ENCODE measurements around the gene MCC. TPM values are rescaled to one million over a fixed set of nuclear protein-coding genes. Genes with fewer than 3 reads are reported as not detected.

Gene MCC
- total and polyA plus RNA-seq, 2 experiments from 2014 or later: 3.4 to 8.8 TPM

- Histone ChIP-seq H3K9me2 (ENCODE audit: insufficient read depth) (no peaks in the 10 kb centered on the region; the same call in 1 of the 2 replicates), H3K9ac (no peak overlapping the region), H3K27me3 (replicated peaks; ENCODE audit: insufficient read depth) (no peaks in the 10 kb centered on the region; the same call in 1 of the 2 replicates), H3K79me2 (ENCODE audit: insufficient read depth) (no peaks in the 10 kb centered on the region), H3K4me2 (ENCODE audit: unreplicated experiment) (no peak overlapping the region), H3K27ac (no peak overlapping the region), H3F3A (ENCODE audit: insufficient read depth) (no peaks in the 10 kb centered on the region), H4K20me1 (ENCODE audit: insufficient read depth) (no peaks in the 10 kb centered on the region), H3K36me3 (ENCODE audit: low read depth) (no peaks in the 10 kb centered on the region), H3K4me1 (ENCODE audit: insufficient read depth) (no peaks in the 10 kb centered on the region), H2AFZ (no peak overlapping the region), H3K4me3 (no peak overlapping the region), H3K9me3 (ENCODE audit: low read depth) (no peaks in the 10 kb centered on the region)
- no peak for DNase-seq
- TF ChIP-seq EZH2 (IDR thresholded peaks at IDR 0.05; ENCODE audit: insufficient read depth, poor library complexity, severe bottlenecking) (no peak), EZH2phosphoT487 (IDR thresholded peaks at IDR 0.05; ENCODE audit: insufficient read depth, low read depth) (no peak)
- in situ Hi-C loops (cut with MboI): no loop called here
- WGBS, 2 experiments (ENCODE audit: low coverage in 1 of 2, low lambda C conversion rate in 2 of 2, missing lambda C conversion rate in 2 of 2): 84 to 96% methylated on average over 3 of the region's 3 CpGs
Measured at GRCh38 chr5:113181853-113182490, 306.3 kb downstream of the MCC start.

GRCh38 chr5:113181409-113181808 lies 306.8 kb downstream of the MCC start:
- in situ Hi-C loops (cut with MboI): no loop called here
- no peaks in the 10 kb centered on the region for H3K79me2 ChIP-seq (ENCODE audit: insufficient read depth)
- no peak overlapping the region for H3K27ac ChIP-seq

GRCh38 chr5:113179156-113179555 lies 309.1 kb downstream of the MCC start:
- no peaks in the 10 kb centered on the region for H3K4me1 ChIP-seq (ENCODE audit: insufficient read depth)
- H3K9me3 ChIP-seq (ENCODE audit: low read depth): no peaks in the 10 kb centered on the region
- H4K20me1 ChIP-seq (ENCODE audit: insufficient read depth): no peaks in the 10 kb centered on the region
- in situ Hi-C loops (cut with MboI): no loop called here
- H3K4me2 ChIP-seq (ENCODE audit: unreplicated experiment): no peak overlapping the region
- no peaks in the 10 kb centered on the region for H3K36me3 ChIP-seq (ENCODE audit: low read depth)
- H3K4me3 ChIP-seq: no peak overlapping the region
- TF ChIP-seq EZH2phosphoT487 (IDR thresholded peaks at IDR 0.05; ENCODE audit: insufficient read depth, low read depth): no peak
- H3K9ac ChIP-seq: no peak overlapping the region
- no peak overlapping the region for H3K27ac ChIP-seq
- no peak for DNase-seq
- H3K27me3 ChIP-seq (replicated peaks; ENCODE audit: insufficient read depth): no peaks in the 10 kb centered on the region; the same call in 1 of the 2 replicates
- H3K79me2 ChIP-seq (ENCODE audit: insufficient read depth): no peaks in the 10 kb centered on the region
- no peak overlapping the region for H2AFZ ChIP-seq
- H3K9me2 ChIP-seq (ENCODE audit: insufficient read depth): no peaks in the 10 kb centered on the region; the same call in 1 of the 2 replicates
- H3F3A ChIP-seq (ENCODE audit: insufficient read depth): no peaks in the 10 kb centered on the region

More at GRCh38 chr5:113181409-113181808, 306.8 kb downstream of the MCC start:
- Histone ChIP-seq H3K9me2 (ENCODE audit: insufficient read depth) (no peaks in the 10 kb centered on the region; the same call in 1 of the 2 replicates), H4K20me1 (ENCODE audit: insufficient read depth) (no peaks in the 10 kb centered on the region), H3K36me3 (ENCODE audit: low read depth) (no peaks in the 10 kb centered on the region), H2AFZ (no peak overlapping the region), H3K4me2 (ENCODE audit: unreplicated experiment) (no peak overlapping the region), H3K27me3 (replicated peaks; ENCODE audit: insufficient read depth) (no peaks in the 10 kb centered on the region; the same call in 1 of the 2 replicates), H3K4me3 (no peak overlapping the region), H3F3A (ENCODE audit: insufficient read depth) (no peaks in the 10 kb centered on the region), H3K4me1 (ENCODE audit: insufficient read depth) (no peaks in the 10 kb centered on the region), H3K9me3 (ENCODE audit: low read depth) (no peaks in the 10 kb centered on the region), H3K9ac (no peak overlapping the region)
- 79 to 91% methylated on average over 1 of the region's 1 CpG for WGBS, 2 experiments (ENCODE audit: low coverage in 1 of 2, low lambda C conversion rate in 2 of 2, missing lambda C conversion rate in 2 of 2)
- no peak for TF ChIP-seq EZH2 (IDR thresholded peaks at IDR 0.05; ENCODE audit: insufficient read depth, poor library complexity, severe bottlenecking)
- no peak for TF ChIP-seq EZH2phosphoT487 (IDR thresholded peaks at IDR 0.05; ENCODE audit: insufficient read depth, low read depth)
- DNase-seq: no peak

- in situ Hi-C loops (cut with MboI): no loop called here
- H4K20me1 ChIP-seq (ENCODE audit: insufficient read depth): no peaks in the 10 kb centered on the region
Measured at GRCh38 chr5:113178073-113178779, 310.0 kb downstream of the MCC start.

More at GRCh38 chr5:113178073-113178779, 310.0 kb downstream of the MCC start:
- TF ChIP-seq EZH2 (IDR thresholded peaks at IDR 0.05; ENCODE audit: insufficient read depth, poor library complexity, severe bottlenecking) (no peak), EZH2phosphoT487 (IDR thresholded peaks at IDR 0.05; ENCODE audit: insufficient read depth, low read depth) (no peak)
- Histone ChIP-seq H3K27ac (no peak overlapping the region), H2AFZ (no peak overlapping the region), H3K4me3 (no peak overlapping the region), H3K9ac (no peak overlapping the region), H3K4me2 (ENCODE audit: unreplicated experiment) (no peak overlapping the region), H3K27me3 (replicated peaks; ENCODE audit: insufficient read depth) (no peaks in the 10 kb centered on the region; the same call in 1 of the 2 replicates), H3K9me2 (ENCODE audit: insufficient read depth) (no peaks in the 10 kb centered on the region; the same call in 1 of the 2 replicates), H3F3A (ENCODE audit: insufficient read depth) (no peaks in the 10 kb centered on the region), H3K4me1 (ENCODE audit: insufficient read depth) (no peaks in the 10 kb centered on the region), H3K36me3 (ENCODE audit: low read depth) (no peaks in the 10 kb centered on the region), H3K9me3 (ENCODE audit: low read depth) (no peaks in the 10 kb centered on the region), H3K79me2 (ENCODE audit: insufficient read depth) (no peaks in the 10 kb centered on the region)
- DNase-seq: no peak
- WGBS, 2 experiments (ENCODE audit: low coverage in 1 of 2, low lambda C conversion rate in 2 of 2, missing lambda C conversion rate in 2 of 2): 83 to 84% methylated on average over 6 of the region's 6 CpGs
